Ovary (tissue), 3 donors: ENCODE measurements around the gene VILL.

Source experiments
- EP300 ChIP-seq: sonication (generic); formaldehyde crosslinking; IDR thresholded peaks from one replicate; pipeline ENCODE4 v1.6.1; 2017; ENCODE audit warnings: antibody characterized with exemption
- TF ChIP-seq, protein P1 (sequence below), 3 donors: fragments of 450-650 bp in 2 of 3; fragments of 200-600 bp in 1 of 3; IDR thresholded peaks; one replicate each; pipeline versions ENCODE4 v1.5.1 to v1.8.0; 2016 to 2022; ENCODE audit warnings: antibody characterized with exemption in 3 of 3, mild to moderate bottlenecking in 1 of 3
- donor health status: DM: no; HTN: no; CAD: no.

DNA sequence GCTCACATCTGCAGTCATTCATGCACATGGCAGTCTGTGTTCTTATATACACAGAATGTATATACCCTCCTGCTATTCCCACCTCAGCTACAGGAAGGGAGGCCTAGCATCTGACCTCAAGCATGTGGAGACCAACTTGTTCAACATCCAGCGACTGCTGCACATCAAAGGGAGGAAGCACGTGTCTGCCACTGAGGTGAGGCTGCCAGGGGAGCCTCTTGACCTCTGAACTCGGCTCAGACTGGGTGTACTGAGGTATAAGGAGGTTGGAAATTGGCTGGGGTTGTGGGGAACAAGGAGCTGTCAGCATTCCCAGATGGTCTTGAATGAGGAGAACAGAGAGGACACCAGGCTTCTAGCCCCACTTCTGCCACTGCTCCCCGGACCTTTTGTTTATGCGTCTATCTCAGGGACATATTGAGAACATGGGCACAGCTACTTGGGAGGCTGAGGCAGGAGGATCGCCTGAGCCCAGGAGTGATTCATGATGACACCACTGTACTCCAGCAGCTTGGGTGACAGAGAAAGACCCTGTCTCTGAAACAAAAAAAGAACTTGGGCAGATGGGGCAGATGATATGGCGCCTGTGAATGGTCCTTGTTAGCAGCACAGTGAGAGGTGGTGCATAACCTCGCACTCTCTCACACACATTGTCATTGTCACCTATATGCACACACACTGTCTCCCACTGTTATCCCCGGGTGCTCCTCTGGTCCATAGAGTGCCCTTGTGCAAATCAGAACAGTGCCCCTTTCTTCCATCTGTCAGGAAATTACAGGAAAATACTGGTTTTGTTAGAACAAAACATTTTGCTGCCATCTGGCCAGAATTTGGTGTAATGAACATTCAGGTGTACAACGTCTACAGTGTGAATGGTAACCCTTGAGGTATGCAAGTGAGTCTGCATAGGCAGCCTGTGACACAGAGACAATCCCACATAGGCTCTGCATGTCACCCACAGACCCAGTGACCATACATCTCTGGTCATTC is 5.4 kb downstream of the VILL start:
- TF ChIP-seq, protein P1, sequence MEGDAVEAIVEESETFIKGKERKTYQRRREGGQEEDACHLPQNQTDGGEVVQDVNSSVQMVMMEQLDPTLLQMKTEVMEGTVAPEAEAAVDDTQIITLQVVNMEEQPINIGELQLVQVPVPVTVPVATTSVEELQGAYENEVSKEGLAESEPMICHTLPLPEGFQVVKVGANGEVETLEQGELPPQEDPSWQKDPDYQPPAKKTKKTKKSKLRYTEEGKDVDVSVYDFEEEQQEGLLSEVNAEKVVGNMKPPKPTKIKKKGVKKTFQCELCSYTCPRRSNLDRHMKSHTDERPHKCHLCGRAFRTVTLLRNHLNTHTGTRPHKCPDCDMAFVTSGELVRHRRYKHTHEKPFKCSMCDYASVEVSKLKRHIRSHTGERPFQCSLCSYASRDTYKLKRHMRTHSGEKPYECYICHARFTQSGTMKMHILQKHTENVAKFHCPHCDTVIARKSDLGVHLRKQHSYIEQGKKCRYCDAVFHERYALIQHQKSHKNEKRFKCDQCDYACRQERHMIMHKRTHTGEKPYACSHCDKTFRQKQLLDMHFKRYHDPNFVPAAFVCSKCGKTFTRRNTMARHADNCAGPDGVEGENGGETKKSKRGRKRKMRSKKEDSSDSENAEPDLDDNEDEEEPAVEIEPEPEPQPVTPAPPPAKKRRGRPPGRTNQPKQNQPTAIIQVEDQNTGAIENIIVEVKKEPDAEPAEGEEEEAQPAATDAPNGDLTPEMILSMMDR (IDR thresholded peaks at IDR 0.05): no peak
- TF ChIP-seq EP300: no peak
